ENCODE data around the gene ZW10.
"Not testable (repeated sequence)": the region's sequence is repeated elsewhere in the genome, so short reads cannot be mapped to it uniquely, and the experiment has no call there.

The ZW10 gene

GRCh38 chr11:113724778-113725177 is 48.7 kb downstream of the ZW10 start:
- H3K27ac ChIP-seq (ENCODE audit: low read depth in 2 of 2, low read length in 2 of 2): no peak overlapping the region
- H3K4me1 ChIP-seq (ENCODE audit: control insufficient read depth in 2 of 2, insufficient read depth in 2 of 2, low read length in 2 of 2): no peaks in the 10 kb centered on the region
- no peak overlapping the region for H3K4me3 ChIP-seq (ENCODE audit: low read length in 2 of 2)
- H3K9me3 ChIP-seq (ENCODE audit: control insufficient read depth in 2 of 2, low read length in 2 of 2): no peaks in the 10 kb centered on the region
- H3K36me3 ChIP-seq (ENCODE audit: control insufficient read depth in 2 of 2, insufficient read depth in 2 of 2, low read length in 2 of 2): no peaks in the 10 kb centered on the region
- H3K27me3 ChIP-seq (ENCODE audit: control insufficient read depth in 2 of 2, insufficient read depth in 2 of 2, low read length in 2 of 2): no peaks in the 10 kb centered on the region
- no peak overlapping the region for H3K9ac ChIP-seq (ENCODE audit: low read depth in 1 of 2, low read length in 2 of 2)

GRCh38 chr11:113723787-113724186 is 49.7 kb downstream of the ZW10 start:
- no peaks in the 10 kb centered on the region for H3K4me1 ChIP-seq (ENCODE audit: control insufficient read depth in 2 of 2, insufficient read depth in 2 of 2, low read length in 2 of 2)
- no peak overlapping the region for H3K4me3 ChIP-seq (ENCODE audit: low read length in 2 of 2)
- no peak overlapping the region for H3K9ac ChIP-seq (ENCODE audit: low read depth in 1 of 2, low read length in 2 of 2)
- H3K36me3 ChIP-seq (ENCODE audit: control insufficient read depth in 2 of 2, insufficient read depth in 2 of 2, low read length in 2 of 2): no peaks in the 10 kb centered on the region
- no peaks in the 10 kb centered on the region for H3K27me3 ChIP-seq (ENCODE audit: control insufficient read depth in 2 of 2, insufficient read depth in 2 of 2, low read length in 2 of 2)
- no peak overlapping the region for H3K27ac ChIP-seq (ENCODE audit: low read depth in 2 of 2, low read length in 2 of 2)
- H3K9me3 ChIP-seq (ENCODE audit: control insufficient read depth in 2 of 2, low read length in 2 of 2): no peaks in the 10 kb centered on the region

GRCh38 chr11:113722934-113723333 is 50.6 kb downstream of the ZW10 start:
- Histone ChIP-seq H3K9me3 (ENCODE audit: control insufficient read depth in 2 of 2, low read length in 2 of 2) (no peaks in the 10 kb centered on the region), H3K4me3 (ENCODE audit: low read length in 2 of 2) (no peak overlapping the region), H3K9ac (ENCODE audit: low read depth in 1 of 2, low read length in 2 of 2) (no peak overlapping the region), H3K4me1 (ENCODE audit: control insufficient read depth in 2 of 2, insufficient read depth in 2 of 2, low read length in 2 of 2) (no peaks in the 10 kb centered on the region), H3K27me3 (ENCODE audit: control insufficient read depth in 2 of 2, insufficient read depth in 2 of 2, low read length in 2 of 2) (no peaks in the 10 kb centered on the region), H3K36me3 (ENCODE audit: control insufficient read depth in 2 of 2, insufficient read depth in 2 of 2, low read length in 2 of 2) (no peaks in the 10 kb centered on the region), H3K27ac (ENCODE audit: low read depth in 2 of 2, low read length in 2 of 2) (no peak overlapping the region)

- Histone ChIP-seq H3K36me3 (ENCODE audit: control insufficient read depth in 2 of 2, insufficient read depth in 2 of 2, low read length in 2 of 2) (no peaks in the 10 kb centered on the region), H3K4me3 (ENCODE audit: low read length in 2 of 2) (no peak overlapping the region)
Observed at GRCh38 chr11:113722221-113722620, 51.3 kb downstream of the ZW10 start.

GRCh38 chr11:113721462-113722066 is 51.9 kb downstream of the ZW10 start:
- Histone ChIP-seq H3K9ac (ENCODE audit: low read depth in 1 of 2, low read length in 2 of 2) (no peak overlapping the region), H3K4me3 (ENCODE audit: low read length in 2 of 2) (no peak overlapping the region), H3K27me3 (ENCODE audit: control insufficient read depth in 2 of 2, insufficient read depth in 2 of 2, low read length in 2 of 2) (no peaks in the 10 kb centered on the region), H3K36me3 (ENCODE audit: control insufficient read depth in 2 of 2, insufficient read depth in 2 of 2, low read length in 2 of 2) (no peaks in the 10 kb centered on the region), H3K9me3 (ENCODE audit: control insufficient read depth in 2 of 2, low read length in 2 of 2) (no peaks in the 10 kb centered on the region), H3K4me1 (ENCODE audit: control insufficient read depth in 2 of 2, insufficient read depth in 2 of 2, low read length in 2 of 2) (no peaks in the 10 kb centered on the region), H3K27ac (ENCODE audit: low read depth in 2 of 2, low read length in 2 of 2) (no peak overlapping the region)

More at GRCh38 chr11:113722221-113722620, 51.3 kb downstream of the ZW10 start:
- H3K9me3 ChIP-seq (ENCODE audit: control insufficient read depth in 2 of 2, low read length in 2 of 2): no peaks in the 10 kb centered on the region
- no peak overlapping the region for H3K27ac ChIP-seq (ENCODE audit: low read depth in 2 of 2, low read length in 2 of 2)
- H3K4me1 ChIP-seq (ENCODE audit: control insufficient read depth in 2 of 2, insufficient read depth in 2 of 2, low read length in 2 of 2): no peaks in the 10 kb centered on the region
- no peaks in the 10 kb centered on the region for H3K27me3 ChIP-seq (ENCODE audit: control insufficient read depth in 2 of 2, insufficient read depth in 2 of 2, low read length in 2 of 2)
- H3K9ac ChIP-seq (ENCODE audit: low read depth in 1 of 2, low read length in 2 of 2): no peak overlapping the region

- not testable (repeated sequence) for H3K9ac ChIP-seq (ENCODE audit: low read depth in 1 of 2, low read length in 2 of 2); H3K27ac ChIP-seq (ENCODE audit: low read depth in 2 of 2, low read length in 2 of 2); H3K27me3 ChIP-seq (ENCODE audit: control insufficient read depth in 2 of 2, insufficient read depth in 2 of 2, low read length in 2 of 2); H3K4me1 ChIP-seq (ENCODE audit: control insufficient read depth in 2 of 2, insufficient read depth in 2 of 2, low read length in 2 of 2); H3K9me3 ChIP-seq (ENCODE audit: control insufficient read depth in 2 of 2, low read length in 2 of 2); H3K36me3 ChIP-seq (ENCODE audit: control insufficient read depth in 2 of 2, insufficient read depth in 2 of 2, low read length in 2 of 2); H3K4me3 ChIP-seq (ENCODE audit: low read length in 2 of 2)
Observed at GRCh38 chr11:113720478-113720877, 53.0 kb downstream of the ZW10 start.

- Histone ChIP-seq H3K27ac (ENCODE audit: low read depth in 2 of 2, low read length in 2 of 2) (no peak overlapping the region), H3K4me1 (ENCODE audit: control insufficient read depth in 2 of 2, insufficient read depth in 2 of 2, low read length in 2 of 2) (no peaks in the 10 kb centered on the region), H3K27me3 (ENCODE audit: control insufficient read depth in 2 of 2, insufficient read depth in 2 of 2, low read length in 2 of 2) (no peaks in the 10 kb centered on the region), H3K36me3 (ENCODE audit: control insufficient read depth in 2 of 2, insufficient read depth in 2 of 2, low read length in 2 of 2) (no peaks in the 10 kb centered on the region), H3K4me3 (ENCODE audit: low read length in 2 of 2) (no peak overlapping the region), H3K9ac (ENCODE audit: low read depth in 1 of 2, low read length in 2 of 2) (no peak overlapping the region), H3K9me3 (ENCODE audit: control insufficient read depth in 2 of 2, low read length in 2 of 2) (no peaks in the 10 kb centered on the region)
Observed at GRCh38 chr11:113715882-113716625, 57.4 kb downstream of the ZW10 start.

- Histone ChIP-seq H3K27ac (ENCODE audit: low read depth in 2 of 2, low read length in 2 of 2) (no peak overlapping the region), H3K4me1 (ENCODE audit: control insufficient read depth in 2 of 2, insufficient read depth in 2 of 2, low read length in 2 of 2) (no peaks in the 10 kb centered on the region), H3K27me3 (ENCODE audit: control insufficient read depth in 2 of 2, insufficient read depth in 2 of 2, low read length in 2 of 2) (no peaks in the 10 kb centered on the region), H3K9ac (ENCODE audit: low read depth in 1 of 2, low read length in 2 of 2) (no peak overlapping the region), H3K4me3 (ENCODE audit: low read length in 2 of 2) (no peak overlapping the region), H3K36me3 (ENCODE audit: control insufficient read depth in 2 of 2, insufficient read depth in 2 of 2, low read length in 2 of 2) (no peaks in the 10 kb centered on the region), H3K9me3 (ENCODE audit: control insufficient read depth in 2 of 2, low read length in 2 of 2) (no peaks in the 10 kb centered on the region)
Observed at GRCh38 chr11:113715273-113715672, 58.2 kb downstream of the ZW10 start.

- H3K9me3 ChIP-seq (ENCODE audit: control insufficient read depth in 2 of 2, low read length in 2 of 2): peaks cover 1 to 5% of the 10 kb centered on the region in 2 donors
- no peak overlapping the region for H3K27ac ChIP-seq (ENCODE audit: low read depth in 2 of 2, low read length in 2 of 2)
- no peaks in the 10 kb centered on the region for H3K27me3 ChIP-seq (ENCODE audit: control insufficient read depth in 2 of 2, insufficient read depth in 2 of 2, low read length in 2 of 2)
- H3K36me3 ChIP-seq (ENCODE audit: control insufficient read depth in 2 of 2, insufficient read depth in 2 of 2, low read length in 2 of 2): no peaks in the 10 kb centered on the region
- H3K4me3 ChIP-seq (ENCODE audit: low read length in 2 of 2): no peak overlapping the region
- no peaks in the 10 kb centered on the region for H3K4me1 ChIP-seq (ENCODE audit: control insufficient read depth in 2 of 2, insufficient read depth in 2 of 2, low read length in 2 of 2)
- no peak overlapping the region for H3K9ac ChIP-seq (ENCODE audit: low read depth in 1 of 2, low read length in 2 of 2)
Observed at GRCh38 chr11:113710989-113711388, 62.5 kb downstream of the ZW10 start.

- Histone ChIP-seq H3K4me3 (ENCODE audit: low read length in 2 of 2) (no peak within 1 kb of the TSS), H3K27ac (ENCODE audit: low read depth in 2 of 2, low read length in 2 of 2) (peak within 1 kb of the TSS in 1 of 2 donors; percentile 3), H3K9ac (ENCODE audit: low read depth in 1 of 2, low read length in 2 of 2) (no peak within 1 kb of the TSS), H3K4me1 (ENCODE audit: control insufficient read depth in 2 of 2, insufficient read depth in 2 of 2, low read length in 2 of 2) (no peaks in the 10 kb centered on the region), H3K36me3 (ENCODE audit: control insufficient read depth in 2 of 2, insufficient read depth in 2 of 2, low read length in 2 of 2) (no peaks in the 10 kb centered on the region), H3K27me3 (ENCODE audit: control insufficient read depth in 2 of 2, insufficient read depth in 2 of 2, low read length in 2 of 2) (no peaks in the 10 kb centered on the region), H3K9me3 (ENCODE audit: control insufficient read depth in 2 of 2, low read length in 2 of 2) (peaks cover 1 to 5% of the 10 kb centered on the region in 2 donors)
Observed at GRCh38 chr11:113705871-113706655, 67.4 kb downstream of the ZW10 start, which contains the start of gene TMPRSS5. Gene TMPRSS5, minus strand, starts transcription at chr11:113706308. Its CDS starts 84 bp downstream, at chr11:113706224.

All from mucosa of rectum (tissue), 2 donors.